Effector memory CD4-positive, alpha-beta T cell (primary cell): ENCODE data around the gene TTLL8.

Source experiments
- DNase-seq, 3 donors: peaks; one replicate each; pipeline ENCODE4 v3.0.0-alpha.2; 2020
- H3K27ac ChIP-seq: 2 replicates; pipeline ENCODE4 v1.7.0; 2013; ENCODE audit warnings: mild to moderate bottlenecking, low read length, moderate library complexity; ENCODE audit not compliant: insufficient read depth, poor library complexity, severe bottlenecking
- H3K27me3 ChIP-seq: replicated peaks from 2 replicates; pipeline ENCODE4 v1.7.0; 2013; ENCODE audit warnings: mild to moderate bottlenecking, low read length; ENCODE audit not compliant: insufficient read depth, control insufficient read depth, poor library complexity, severe bottlenecking
- H3K36me3 ChIP-seq: 2 replicates; pipeline ENCODE4 v1.7.0; 2013; ENCODE audit warnings: mild to moderate bottlenecking, low read length, moderate library complexity; ENCODE audit not compliant: control insufficient read depth, insufficient read depth
- H3K4me1 ChIP-seq: 2 replicates; pipeline ENCODE4 v1.7.0; 2013; ENCODE audit warnings: low read length, mild to moderate bottlenecking; ENCODE audit not compliant: control insufficient read depth, insufficient read depth, poor library complexity, severe bottlenecking
- H3K4me3 ChIP-seq: 2 replicates; pipeline ENCODE4 v1.7.0; 2013; ENCODE audit warnings: low read length, low read depth, mild to moderate bottlenecking; ENCODE audit not compliant: insufficient read depth, poor library complexity, severe bottlenecking
- H3K9me3 ChIP-seq: 2 replicates; pipeline ENCODE4 v1.7.0; 2013; ENCODE audit warnings: mild to moderate bottlenecking, low read length, moderate library complexity; ENCODE audit not compliant: control insufficient read depth

The TTLL8 gene

DNA sequence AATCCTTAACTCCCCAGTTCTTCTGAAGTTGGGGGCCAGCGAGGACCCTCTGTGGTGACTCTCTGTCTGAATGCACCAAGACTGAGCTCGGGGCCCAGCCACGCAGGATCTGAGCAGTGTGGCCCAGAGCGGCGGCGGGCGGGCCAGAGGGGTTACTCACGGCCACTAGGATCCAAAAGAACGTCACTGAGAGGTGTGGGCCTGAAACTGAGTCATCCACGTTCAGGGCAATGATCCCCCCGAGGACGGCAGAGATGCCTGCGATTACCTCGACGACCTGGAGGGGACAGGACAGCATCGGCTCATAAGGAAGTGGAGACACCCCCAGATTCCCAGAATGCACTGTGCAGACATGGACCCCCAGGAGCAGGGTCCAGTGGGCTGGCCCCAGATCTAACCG, 16.0 kb upstream of the TTLL8 start:
- Histone ChIP-seq H3K36me3 (no peaks in the 10 kb centered on the region), H3K27ac (no peak overlapping the region), H3K9me3 (no peaks in the 10 kb centered on the region), H3K4me3 (no peak overlapping the region), H3K4me1 (no peaks in the 10 kb centered on the region), H3K27me3 (no peaks in the 10 kb centered on the region)
- DNase-seq = no peak

DNA sequence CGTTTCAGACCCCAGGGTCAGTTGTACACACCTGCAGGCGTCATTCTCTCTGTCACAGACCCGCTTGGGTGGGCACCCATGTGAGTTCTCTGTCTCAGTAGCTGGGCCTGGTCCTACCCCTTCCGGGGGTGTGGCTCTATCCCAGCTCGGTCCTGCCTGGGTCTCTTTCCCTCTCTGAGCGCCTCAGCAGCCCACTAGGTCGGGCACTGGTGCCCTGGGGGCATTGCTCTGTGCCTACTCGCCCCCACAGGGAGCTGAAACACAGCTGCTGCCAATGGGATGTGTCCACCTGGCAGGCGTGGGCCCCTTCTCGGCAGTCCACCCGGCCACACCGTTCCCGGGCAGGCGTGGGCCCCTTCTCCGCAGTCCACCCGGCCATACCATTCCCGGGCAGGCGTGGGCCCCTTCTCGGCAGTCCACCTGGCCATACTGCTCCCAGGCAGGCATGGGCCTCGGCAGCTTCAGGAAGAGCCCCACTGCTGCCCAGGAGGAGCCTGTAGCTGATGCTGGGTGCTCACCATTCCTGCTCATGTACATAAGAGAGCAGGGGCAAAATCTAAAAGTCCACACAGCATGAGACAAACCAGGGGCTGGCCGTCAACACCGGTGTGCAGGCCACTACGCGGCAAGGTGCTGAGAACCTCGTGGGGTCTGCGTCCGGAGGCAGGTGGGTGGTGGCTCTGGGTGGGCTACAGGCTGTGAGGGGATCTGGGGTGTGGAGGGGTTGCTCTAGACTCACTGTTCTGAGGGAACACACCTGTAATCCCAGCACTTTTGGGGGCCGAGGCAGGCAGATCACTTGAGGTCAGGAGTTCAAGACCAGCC, 14.8 kb upstream of the TTLL8 start:
- no peak overlapping the region for H3K27ac ChIP-seq
- no peaks in the 10 kb centered on the region for H3K9me3 ChIP-seq
- H3K4me3 ChIP-seq = no peak overlapping the region
- no peaks in the 10 kb centered on the region for H3K4me1 ChIP-seq
- no peaks in the 10 kb centered on the region for H3K36me3 ChIP-seq
- no peak for DNase-seq
- H3K27me3 ChIP-seq = no peaks in the 10 kb centered on the region

DNA sequence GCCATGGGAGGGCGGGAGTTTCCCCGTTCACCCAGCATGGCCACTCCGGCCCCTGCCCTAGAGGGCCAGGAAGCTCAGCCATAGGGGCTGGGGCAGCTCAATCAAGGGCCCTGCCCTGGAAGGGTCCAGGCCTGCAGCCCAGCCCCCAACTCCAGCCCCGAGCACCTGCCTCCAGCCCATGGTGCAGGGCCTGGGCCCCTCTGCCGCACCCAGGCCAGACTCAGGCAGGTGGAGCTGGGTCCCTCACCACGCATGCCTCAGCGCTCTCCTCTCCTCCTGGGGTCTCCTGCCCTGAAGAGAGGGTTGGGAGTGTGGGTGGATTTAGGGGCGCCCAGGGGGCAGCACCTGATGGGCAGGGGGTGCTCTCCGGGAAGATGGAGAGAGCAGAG, 14.1 kb upstream of the TTLL8 start:
- no peak overlapping the region for H3K4me3 ChIP-seq
- H3K36me3 ChIP-seq = no peaks in the 10 kb centered on the region
- no peaks in the 10 kb centered on the region for H3K27me3 ChIP-seq
- H3K9me3 ChIP-seq = no peaks in the 10 kb centered on the region
- H3K27ac ChIP-seq = no peak overlapping the region
- no peaks in the 10 kb centered on the region for H3K4me1 ChIP-seq
- DNase-seq = no peak

DNA sequence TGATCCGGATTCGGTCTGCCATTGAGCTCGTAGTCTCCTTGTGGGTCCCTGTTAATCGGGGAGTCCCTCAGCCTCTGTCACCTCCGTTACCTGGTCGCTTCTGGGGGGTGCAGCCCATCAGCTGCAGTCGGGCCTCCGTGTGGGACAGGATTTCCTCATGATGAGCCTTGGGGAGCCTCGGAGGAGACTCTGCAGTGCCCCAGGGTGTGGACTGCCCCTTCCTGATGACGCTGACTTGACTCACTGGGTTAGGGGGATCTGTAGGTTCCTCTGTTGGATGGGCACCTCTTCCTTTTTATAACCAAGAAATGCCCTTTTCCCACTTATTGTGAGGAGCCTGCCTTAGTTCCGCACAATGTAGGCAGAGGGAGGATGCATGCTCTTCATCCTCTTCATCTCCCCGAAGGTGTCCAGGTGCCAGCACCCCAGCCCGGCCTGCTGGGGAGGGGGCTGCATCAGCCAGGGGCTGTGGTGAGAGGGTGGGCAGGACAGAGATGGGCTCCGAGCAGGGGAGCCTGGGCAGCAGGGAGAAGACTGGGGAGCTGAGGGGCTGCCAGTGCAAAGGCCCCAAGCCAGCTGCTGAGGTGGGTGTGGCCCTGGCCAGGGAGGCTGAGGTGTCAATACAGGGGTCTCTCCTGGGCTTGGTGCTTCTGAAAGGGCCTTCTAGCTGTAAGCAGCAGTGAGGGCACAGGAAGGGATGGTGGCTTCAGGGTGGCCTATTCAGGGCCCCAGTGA, 13.5 kb upstream of the TTLL8 start:
- H3K9me3 ChIP-seq = no peaks in the 10 kb centered on the region
- H3K4me3 ChIP-seq = no peak overlapping the region
- DNase-seq = no peak
- H3K27ac ChIP-seq = no peak overlapping the region
- H3K36me3 ChIP-seq = no peaks in the 10 kb centered on the region
- H3K4me1 ChIP-seq = no peaks in the 10 kb centered on the region
- no peaks in the 10 kb centered on the region for H3K27me3 ChIP-seq

DNA sequence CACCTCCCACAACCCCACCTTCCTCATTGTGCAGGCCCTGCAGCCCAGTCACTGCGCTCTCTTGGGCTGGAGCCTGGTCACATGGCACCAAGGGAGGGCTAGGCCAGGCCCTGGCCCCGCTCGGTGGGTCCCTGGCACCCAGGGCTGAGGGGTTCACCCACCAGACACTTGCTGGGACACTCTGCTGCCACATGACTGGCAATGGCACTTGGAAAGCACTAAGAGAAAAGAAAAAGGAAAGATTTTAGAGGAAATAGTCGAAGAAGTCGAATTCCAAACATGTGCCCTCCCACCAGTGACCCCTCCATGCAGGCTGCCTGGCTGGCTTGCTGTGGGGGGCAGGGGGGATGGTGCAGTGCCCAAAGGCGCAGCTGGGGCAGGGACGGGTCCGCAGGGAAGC, 12.3 kb upstream of the TTLL8 start:
- Histone ChIP-seq H3K27ac (no peak overlapping the region), H3K9me3 (no peaks in the 10 kb centered on the region), H3K4me1 (no peaks in the 10 kb centered on the region), H3K36me3 (no peaks in the 10 kb centered on the region), H3K27me3 (no peaks in the 10 kb centered on the region), H3K4me3 (no peak overlapping the region)
- no peak for DNase-seq

DNA sequence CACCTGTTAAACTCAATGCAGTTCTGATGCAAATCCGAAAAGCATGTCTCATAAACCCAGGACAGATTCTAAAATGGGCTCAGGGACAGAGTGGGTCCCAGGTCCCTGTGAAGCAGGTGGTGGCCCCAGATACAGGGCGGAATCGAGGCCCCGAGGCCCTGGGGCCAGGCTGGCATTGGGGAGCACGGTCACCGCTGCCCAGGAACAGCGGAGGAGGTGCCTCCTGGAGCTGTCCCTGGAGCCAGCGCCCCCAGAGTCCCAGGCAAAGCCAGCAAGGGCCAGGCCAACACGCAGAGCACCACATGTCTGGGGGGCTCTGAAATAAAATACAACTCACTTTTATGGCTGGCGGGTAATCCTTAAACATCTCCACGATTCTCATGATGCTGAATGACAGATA, 10.0 kb upstream of the TTLL8 start:
- H3K36me3 ChIP-seq = no peaks in the 10 kb centered on the region
- H3K27ac ChIP-seq = no peak overlapping the region
- no peaks in the 10 kb centered on the region for H3K4me1 ChIP-seq
- DNase-seq = no peak
- no peaks in the 10 kb centered on the region for H3K27me3 ChIP-seq
- no peaks in the 10 kb centered on the region for H3K9me3 ChIP-seq
- no peak overlapping the region for H3K4me3 ChIP-seq

DNA sequence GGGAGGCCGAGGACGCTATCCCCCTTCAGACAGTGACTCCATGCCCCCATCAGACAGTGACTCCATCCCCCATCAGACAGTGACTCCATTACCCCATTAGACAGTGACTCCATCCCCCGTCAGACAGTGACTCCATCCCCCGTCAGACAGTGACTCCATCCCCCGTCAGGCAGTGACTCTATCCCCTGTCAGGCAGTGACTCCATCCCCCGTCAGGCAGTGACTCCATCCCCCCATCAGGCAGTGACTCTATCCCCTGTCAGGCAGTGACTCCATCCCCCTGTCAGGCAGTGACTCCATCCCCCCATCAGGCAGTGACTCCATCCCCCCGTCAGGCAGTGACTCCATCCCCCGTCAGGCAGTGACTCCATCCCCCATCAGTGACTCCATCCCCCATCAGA, 9.1 kb upstream of the TTLL8 start:
- H3K9me3 ChIP-seq = no peaks in the 10 kb centered on the region
- no peaks in the 10 kb centered on the region for H3K4me1 ChIP-seq
- H3K36me3 ChIP-seq = no peaks in the 10 kb centered on the region
- no peak for DNase-seq
- H3K27me3 ChIP-seq = no peaks in the 10 kb centered on the region
- H3K4me3 ChIP-seq = no peak overlapping the region
- no peak overlapping the region for H3K27ac ChIP-seq

DNA sequence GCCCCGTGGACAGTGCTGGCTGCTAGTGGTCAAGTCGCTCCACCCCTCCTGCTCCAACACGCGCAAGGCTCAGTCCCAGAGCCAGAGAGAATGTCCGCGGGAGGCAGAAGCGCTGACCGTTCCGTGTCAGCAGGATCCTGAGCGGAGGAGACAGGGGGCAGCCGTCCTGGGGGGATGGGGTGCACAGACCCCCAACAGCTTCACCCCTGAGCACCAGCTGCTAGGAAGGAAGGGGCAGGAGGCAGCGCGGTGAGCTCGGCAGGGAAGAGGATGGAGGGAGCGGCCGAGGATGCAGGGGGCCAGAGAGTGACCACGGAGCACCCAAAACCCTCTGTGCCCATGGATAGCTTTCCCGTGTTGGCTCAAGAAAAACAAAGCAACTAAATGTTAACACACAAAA, 6.4 kb upstream of the TTLL8 start:
- Histone ChIP-seq H3K27ac (no peak overlapping the region), H3K27me3 (no peaks in the 10 kb centered on the region), H3K4me1 (no peaks in the 10 kb centered on the region), H3K36me3 (no peaks in the 10 kb centered on the region), H3K9me3 (no peaks in the 10 kb centered on the region), H3K4me3 (no peak overlapping the region)
- DNase-seq = no peak

DNA sequence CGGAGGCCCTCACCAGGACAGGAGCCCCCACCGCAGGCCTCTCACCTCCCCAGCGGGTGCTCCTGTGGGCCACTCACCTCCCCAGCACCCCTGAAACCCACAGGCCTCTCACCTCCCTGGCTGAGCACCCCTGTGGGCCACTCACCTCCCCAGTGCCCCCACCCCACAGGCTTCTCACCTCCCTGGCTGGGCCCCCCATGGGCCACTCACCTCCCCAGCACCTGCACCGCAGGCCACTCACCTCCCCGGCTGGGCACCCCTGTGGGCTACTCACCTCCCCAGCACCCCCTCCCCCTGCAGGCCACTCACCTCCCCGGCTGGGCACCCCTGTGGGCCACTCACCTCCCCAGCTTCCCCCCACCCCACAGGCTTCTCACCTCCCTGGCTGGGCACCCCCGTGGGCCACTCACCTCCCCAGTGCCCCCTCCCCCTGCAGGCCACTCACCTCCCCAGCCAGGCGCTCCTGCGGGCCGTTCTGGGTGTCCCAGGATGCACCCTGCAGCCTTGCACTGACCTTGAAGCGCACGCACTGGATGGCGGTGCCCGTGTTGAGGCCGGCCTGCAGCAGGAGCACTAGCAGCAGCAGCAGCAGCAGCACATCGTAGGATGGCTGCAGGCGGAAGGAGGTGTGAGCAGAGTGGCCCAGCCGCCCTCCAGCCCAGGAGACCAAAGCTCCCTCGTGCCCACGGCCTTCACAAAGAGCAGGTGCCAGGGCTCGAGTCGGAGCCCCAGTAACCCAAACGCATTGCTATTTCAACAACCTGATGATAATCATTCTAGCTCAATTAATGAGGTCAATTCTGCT, 5.7 kb upstream of the TTLL8 start:
- no peak for DNase-seq
- Histone ChIP-seq H3K4me1 (no peaks in the 10 kb centered on the region), H3K36me3 (no peaks in the 10 kb centered on the region), H3K27me3 (no peaks in the 10 kb centered on the region), H3K27ac (no peak overlapping the region), H3K9me3 (no peaks in the 10 kb centered on the region), H3K4me3 (no peak overlapping the region)
